K562 (cell line): ENCODE results near the gene TMCC2. TPM values are rescaled to one million over a fixed set of nuclear protein-coding genes. Genes with fewer than 3 reads are reported as not detected.
A peak's percentile ranks its signal among the peaks of the same experiment; 100 is the strongest.

Experiments used
- HMG20B ChIP-seq: fragments of 250-450 bp; sonication (Bioruptor Pico); IDR thresholded peaks from 2 replicates; pipeline ENCODE4 v1.5.0; 2021; ENCODE audit warnings: mild to moderate bottlenecking
- KAT8 ChIP-seq: fragments of 450-650 bp; IDR thresholded peaks from 2 replicates; pipeline ENCODE4 v1.6.1; 2016; ENCODE audit warnings: low read depth, mild to moderate bottlenecking
- KLF6 ChIP-seq: fragments of 250-450 bp; sonication (Bioruptor Pico); IDR thresholded peaks from 2 replicates; pipeline ENCODE4 v1.4.0; 2020; ENCODE audit warnings: mild to moderate bottlenecking, moderate library complexity, borderline replicate concordance
- MTA3 ChIP-seq: fragments of 450-650 bp; formaldehyde crosslinking; IDR thresholded peaks from 2 replicates; pipeline ENCODE4 v1.6.1; 2017; ENCODE audit warnings: mild to moderate bottlenecking, borderline replicate concordance
- PPARD ChIP-seq: fragments of 250-450 bp; sonication (Bioruptor Pico); IDR thresholded peaks from 2 replicates; pipeline ENCODE4 v1.8.0; 2022; ENCODE audit warnings: inconsistent platforms, mild to moderate bottlenecking, moderate library complexity
- RAD21 ChIP-seq, 2 experiments: fragments of 250-450 bp in 1 of 2; fragments of 450-650 bp in 1 of 2; sonication (Bioruptor Pico) in 1 of 2; formaldehyde crosslinking in 1 of 2; IDR thresholded peaks in 1 of 2; conservative IDR thresholded peaks in 1 of 2; 2 replicates each; pipeline versions ENCODE4 v1.4.0 to v1.8.0; 2020 to 2022; ENCODE audit warnings: mild to moderate bottlenecking in 2 of 2, moderate library complexity in 1 of 2
- RUNX1 ChIP-seq: sonication (generic); IDR thresholded peaks from 2 replicates; pipeline ENCODE4 v1.6.1; 2016; ENCODE audit warnings: antibody characterized with exemption, low read depth
- SAFB2 ChIP-seq: fragments of 200-400 bp; formaldehyde crosslinking; IDR thresholded peaks from 2 replicates; pipeline ENCODE4 v1.6.1; 2018; ENCODE audit warnings: borderline replicate concordance, low read length, low read depth, moderate library complexity; ENCODE audit not compliant: severe bottlenecking
- TAL1 ChIP-seq: fragments of 450-650 bp; IDR thresholded peaks from 2 replicates; pipeline ENCODE4 v1.6.1; 2016; ENCODE audit warnings: mild to moderate bottlenecking
- XRCC4 ChIP-seq: IDR thresholded peaks from one replicate; pipeline ENCODE4 v1.6.1; 2011; ENCODE audit not compliant: insufficient read depth, insufficient read length; ENCODE audit errors: extremely low read depth
- ZBTB33 ChIP-seq: sonication (generic); formaldehyde crosslinking; IDR thresholded peaks from 2 replicates; pipeline ENCODE4 v1.8.1; 2023; ENCODE audit warnings: mild to moderate bottlenecking, missing genetic modification reagents
- ZBTB8A ChIP-seq: fragments of 450-650 bp; IDR thresholded peaks from 2 replicates; pipeline ENCODE4 v1.6.1; 2018; ENCODE audit warnings: mild to moderate bottlenecking, moderate library complexity; ENCODE audit not compliant: partially characterized antibody
- ZNF174 ChIP-seq: fragments of 250-450 bp; sonication (Bioruptor Pico); IDR thresholded peaks from 2 replicates; pipeline ENCODE4 v1.4.0; 2020; ENCODE audit warnings: mild to moderate bottlenecking
- ZNF274 ChIP-seq: IDR thresholded peaks from 2 replicates; pipeline ENCODE4 v1.6.1; 2011; ENCODE audit warnings: low read depth, mild to moderate bottlenecking, low read length, moderate library complexity, borderline replicate concordance
- ZNF764 ChIP-seq: fragments of 250-450 bp; sonication (Bioruptor Pico); IDR thresholded peaks from 2 replicates; pipeline ENCODE4 v1.4.0; 2020; ENCODE audit warnings: low read depth, mild to moderate bottlenecking, moderate library complexity
- ZNF830 ChIP-seq: fragments of 250-450 bp; sonication (Bioruptor Pico); IDR thresholded peaks from 2 replicates; pipeline ENCODE4 v1.5.0; 2021; ENCODE audit warnings: mild to moderate bottlenecking
- polyA plus RNA-seq, 8 experiments: library from polyadenylated mRNA; depleted of rRNA in 4 of 8; stranded (reverse) in 5 of 8; unstranded in 3 of 8; fragments of >200 nt; fragmentation: Nextera tagmentation in 2 of 8; fragmentation: Illumina TruSeq in 1 of 8; extraction: Ambion mirVana in 2 of 8; extraction: Trizol in 1 of 8; gene quantifications; 2 replicates each; pipeline versions ENCODE4 v1.2.1 to v1.2.3, GENCODE V29; 2011 to 2014; ENCODE audit warnings: inconsistent platforms in 1 of 8, missing spikeins in 1 of 8
- total RNA-seq, 7 experiments: library from RNA; depleted of rRNA in 6 of 7; stranded (reverse); fragments of >200 nt in 6 of 7; fragmentation: Illumina TruSeq in 2 of 7; extraction: Trizol in 2 of 7; gene quantifications; 2 replicates each; pipeline versions ENCODE4 v1.2.1 to v1.2.3, GENCODE V29; 2011 to 2021; ENCODE audit warnings: low replicate concordance in 1 of 7
- TF ChIP-seq, protein P1 (sequence below): sonication (generic); formaldehyde crosslinking; IDR thresholded peaks from 2 replicates; pipeline ENCODE4 v1.8.1; 2023; ENCODE audit warnings: mild to moderate bottlenecking, missing genetic modification reagents, moderate library complexity
- TF ChIP-seq, protein P2 (sequence below), 3 experiments: IDR thresholded peaks in 2 of 3; conservative IDR thresholded peaks in 1 of 3; 2 replicates each; pipeline ENCODE4 v1.5.1; 2011 to 2012; ENCODE audit warnings: low read length in 3 of 3, mild to moderate bottlenecking in 3 of 3, control low read depth in 2 of 3, improper control_type of control experiment in 1 of 3, inconsistent platforms in 1 of 3, low read depth in 1 of 3, mixed read lengths in 1 of 3, moderate library complexity in 1 of 3; ENCODE audit not compliant: insufficient read depth in 2 of 3
- TF ChIP-seq, protein P3 (sequence below): fragments of 450-650 bp; IDR thresholded peaks from 2 replicates; pipeline ENCODE4 v1.6.1; 2014; ENCODE audit warnings: low read depth, mild to moderate bottlenecking, moderate library complexity, borderline replicate concordance

The TMCC2 gene
- total and polyA plus RNA-seq, 9 of the 15 experiments (the other 6 are each of a cell fraction or from before 2014, with no cell fraction given): 0.06 to 1.8 (median 0.98) TPM

GRCh38 chr1:205321162-205321958 is 93.6 kb downstream of the TMCC2 start, which contains the start of gene NUAK2 (continued):
- TF ChIP-seq RAD21 (CRISPR knock-in tag; conservative IDR thresholded peaks at IDR 0.05 in 1 of 2, IDR thresholded peaks at IDR 0.05 in 1 of 2) (peak in 1 of 2 experiments; percentile 40; a peak in 2 of 4 replicates), MTA3 (peak; percentile 83; the same call in 1 of the 2 replicates), SAFB2 (no peak), ZBTB33 (CRISPR knock-in tag) (peak; percentile 88), ZBTB8A (no peak), XRCC4 (no peak), PPARD (CRISPR knock-in tag) (no peak), ZNF764 (CRISPR knock-in tag) (no peak), TAL1 (no peak), RUNX1 (0 out of 2 replicates have a peak, but pooled peaks have one; percentile 10), HMG20B (CRISPR knock-in tag) (no peak), ZNF830 (CRISPR knock-in tag) (no peak), ZNF174 (CRISPR knock-in tag) (no peak), KAT8 (no peak), KLF6 (CRISPR knock-in tag) (no peak), ZNF274 (no peak)
- TF ChIP-seq, protein P1, sequence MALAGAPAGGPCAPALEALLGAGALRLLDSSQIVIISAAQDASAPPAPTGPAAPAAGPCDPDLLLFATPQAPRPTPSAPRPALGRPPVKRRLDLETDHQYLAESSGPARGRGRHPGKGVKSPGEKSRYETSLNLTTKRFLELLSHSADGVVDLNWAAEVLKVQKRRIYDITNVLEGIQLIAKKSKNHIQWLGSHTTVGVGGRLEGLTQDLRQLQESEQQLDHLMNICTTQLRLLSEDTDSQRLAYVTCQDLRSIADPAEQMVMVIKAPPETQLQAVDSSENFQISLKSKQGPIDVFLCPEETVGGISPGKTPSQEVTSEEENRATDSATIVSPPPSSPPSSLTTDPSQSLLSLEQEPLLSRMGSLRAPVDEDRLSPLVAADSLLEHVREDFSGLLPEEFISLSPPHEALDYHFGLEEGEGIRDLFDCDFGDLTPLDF (CRISPR knock-in tag): peak; percentile 75; the same call in 1 of the 2 replicates
- TF ChIP-seq, protein P2, sequence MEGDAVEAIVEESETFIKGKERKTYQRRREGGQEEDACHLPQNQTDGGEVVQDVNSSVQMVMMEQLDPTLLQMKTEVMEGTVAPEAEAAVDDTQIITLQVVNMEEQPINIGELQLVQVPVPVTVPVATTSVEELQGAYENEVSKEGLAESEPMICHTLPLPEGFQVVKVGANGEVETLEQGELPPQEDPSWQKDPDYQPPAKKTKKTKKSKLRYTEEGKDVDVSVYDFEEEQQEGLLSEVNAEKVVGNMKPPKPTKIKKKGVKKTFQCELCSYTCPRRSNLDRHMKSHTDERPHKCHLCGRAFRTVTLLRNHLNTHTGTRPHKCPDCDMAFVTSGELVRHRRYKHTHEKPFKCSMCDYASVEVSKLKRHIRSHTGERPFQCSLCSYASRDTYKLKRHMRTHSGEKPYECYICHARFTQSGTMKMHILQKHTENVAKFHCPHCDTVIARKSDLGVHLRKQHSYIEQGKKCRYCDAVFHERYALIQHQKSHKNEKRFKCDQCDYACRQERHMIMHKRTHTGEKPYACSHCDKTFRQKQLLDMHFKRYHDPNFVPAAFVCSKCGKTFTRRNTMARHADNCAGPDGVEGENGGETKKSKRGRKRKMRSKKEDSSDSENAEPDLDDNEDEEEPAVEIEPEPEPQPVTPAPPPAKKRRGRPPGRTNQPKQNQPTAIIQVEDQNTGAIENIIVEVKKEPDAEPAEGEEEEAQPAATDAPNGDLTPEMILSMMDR (IDR thresholded peaks at IDR 0.05 in 2 of 3, conservative IDR thresholded peaks at IDR 0.05 in 1 of 3; ENCODE audit: insufficient read depth in 2 of 3, low read depth in 1 of 3, low read length in 3 of 3): peak; percentile 41 to 79 (median 47); a peak in 5 of 6 replicates
- TF ChIP-seq, protein P3, sequence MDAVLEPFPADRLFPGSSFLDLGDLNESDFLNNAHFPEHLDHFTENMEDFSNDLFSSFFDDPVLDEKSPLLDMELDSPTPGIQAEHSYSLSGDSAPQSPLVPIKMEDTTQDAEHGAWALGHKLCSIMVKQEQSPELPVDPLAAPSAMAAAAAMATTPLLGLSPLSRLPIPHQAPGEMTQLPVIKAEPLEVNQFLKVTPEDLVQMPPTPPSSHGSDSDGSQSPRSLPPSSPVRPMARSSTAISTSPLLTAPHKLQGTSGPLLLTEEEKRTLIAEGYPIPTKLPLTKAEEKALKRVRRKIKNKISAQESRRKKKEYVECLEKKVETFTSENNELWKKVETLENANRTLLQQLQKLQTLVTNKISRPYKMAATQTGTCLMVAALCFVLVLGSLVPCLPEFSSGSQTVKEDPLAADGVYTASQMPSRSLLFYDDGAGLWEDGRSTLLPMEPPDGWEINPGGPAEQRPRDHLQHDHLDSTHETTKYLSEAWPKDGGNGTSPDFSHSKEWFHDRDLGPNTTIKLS: peak; percentile 78; the same call in 1 of the 2 replicates
